ENCODE data around the gene CRB2.

DNA sequence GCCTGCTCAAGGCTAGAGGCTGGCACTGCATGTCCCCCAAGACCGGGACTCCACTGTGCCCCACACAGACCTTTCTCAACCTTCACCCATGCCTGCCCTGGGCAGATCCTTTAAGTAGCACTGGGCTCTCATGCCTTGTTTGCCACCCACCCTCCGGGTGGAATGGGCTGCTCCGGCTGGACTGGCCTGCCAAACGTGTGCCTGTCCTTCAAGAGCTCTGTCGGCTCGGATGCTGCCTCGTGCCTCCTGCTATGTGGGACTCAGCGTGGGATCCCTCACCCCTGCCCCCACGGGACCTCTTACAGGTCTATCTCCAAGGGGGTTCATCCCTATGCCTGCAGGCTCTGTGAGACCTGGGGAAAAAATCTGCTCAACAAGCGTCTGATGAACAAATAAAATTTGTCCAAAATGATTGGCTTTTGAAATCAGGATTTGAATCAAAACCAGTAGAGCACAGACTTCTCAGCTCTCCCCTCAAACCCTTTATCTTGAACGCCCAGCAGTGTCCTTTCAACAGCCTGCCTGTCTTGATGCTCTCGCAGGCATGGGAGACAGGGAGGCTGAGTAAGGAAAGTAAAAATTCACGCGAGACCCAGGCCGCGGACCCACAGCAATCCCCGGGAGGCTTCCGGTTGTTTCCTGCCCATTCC, 56.3 kb downstream of the CRB2 start:
- TF ChIP-seq, protein P1, sequence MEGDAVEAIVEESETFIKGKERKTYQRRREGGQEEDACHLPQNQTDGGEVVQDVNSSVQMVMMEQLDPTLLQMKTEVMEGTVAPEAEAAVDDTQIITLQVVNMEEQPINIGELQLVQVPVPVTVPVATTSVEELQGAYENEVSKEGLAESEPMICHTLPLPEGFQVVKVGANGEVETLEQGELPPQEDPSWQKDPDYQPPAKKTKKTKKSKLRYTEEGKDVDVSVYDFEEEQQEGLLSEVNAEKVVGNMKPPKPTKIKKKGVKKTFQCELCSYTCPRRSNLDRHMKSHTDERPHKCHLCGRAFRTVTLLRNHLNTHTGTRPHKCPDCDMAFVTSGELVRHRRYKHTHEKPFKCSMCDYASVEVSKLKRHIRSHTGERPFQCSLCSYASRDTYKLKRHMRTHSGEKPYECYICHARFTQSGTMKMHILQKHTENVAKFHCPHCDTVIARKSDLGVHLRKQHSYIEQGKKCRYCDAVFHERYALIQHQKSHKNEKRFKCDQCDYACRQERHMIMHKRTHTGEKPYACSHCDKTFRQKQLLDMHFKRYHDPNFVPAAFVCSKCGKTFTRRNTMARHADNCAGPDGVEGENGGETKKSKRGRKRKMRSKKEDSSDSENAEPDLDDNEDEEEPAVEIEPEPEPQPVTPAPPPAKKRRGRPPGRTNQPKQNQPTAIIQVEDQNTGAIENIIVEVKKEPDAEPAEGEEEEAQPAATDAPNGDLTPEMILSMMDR (conservative IDR thresholded peaks at IDR 0.05): no peak
- TF ChIP-seq ZFX (IDR thresholded peaks at IDR 0.05): no peak

Data from C4-2B (cell line).